ENCODE data around the gene PRXL2B.

GRCh38 chr1:2607641-2608091, 21.1 kb downstream of the PRXL2B start:
- TF ChIP-seq, protein P1, sequence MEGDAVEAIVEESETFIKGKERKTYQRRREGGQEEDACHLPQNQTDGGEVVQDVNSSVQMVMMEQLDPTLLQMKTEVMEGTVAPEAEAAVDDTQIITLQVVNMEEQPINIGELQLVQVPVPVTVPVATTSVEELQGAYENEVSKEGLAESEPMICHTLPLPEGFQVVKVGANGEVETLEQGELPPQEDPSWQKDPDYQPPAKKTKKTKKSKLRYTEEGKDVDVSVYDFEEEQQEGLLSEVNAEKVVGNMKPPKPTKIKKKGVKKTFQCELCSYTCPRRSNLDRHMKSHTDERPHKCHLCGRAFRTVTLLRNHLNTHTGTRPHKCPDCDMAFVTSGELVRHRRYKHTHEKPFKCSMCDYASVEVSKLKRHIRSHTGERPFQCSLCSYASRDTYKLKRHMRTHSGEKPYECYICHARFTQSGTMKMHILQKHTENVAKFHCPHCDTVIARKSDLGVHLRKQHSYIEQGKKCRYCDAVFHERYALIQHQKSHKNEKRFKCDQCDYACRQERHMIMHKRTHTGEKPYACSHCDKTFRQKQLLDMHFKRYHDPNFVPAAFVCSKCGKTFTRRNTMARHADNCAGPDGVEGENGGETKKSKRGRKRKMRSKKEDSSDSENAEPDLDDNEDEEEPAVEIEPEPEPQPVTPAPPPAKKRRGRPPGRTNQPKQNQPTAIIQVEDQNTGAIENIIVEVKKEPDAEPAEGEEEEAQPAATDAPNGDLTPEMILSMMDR (IDR thresholded peaks at IDR 0.05; ENCODE audit: low read depth, low read length, poor library complexity, severe bottlenecking) = no peak
- TF ChIP-seq EZH2phosphoT487 (IDR thresholded peaks at IDR 0.05; ENCODE audit: borderline replicate concordance, low read length) = no peak
